Measurements from ENCODE around the gene GALNT9. TPM values are rescaled to one million over a fixed set of nuclear protein-coding genes. Genes with fewer than 3 reads are reported as not detected.

The GALNT9 gene
- total and polyA plus RNA-seq, 7 donors = 0.28 to 5.0 (median 2.8) TPM; not detected in 2

DNA sequence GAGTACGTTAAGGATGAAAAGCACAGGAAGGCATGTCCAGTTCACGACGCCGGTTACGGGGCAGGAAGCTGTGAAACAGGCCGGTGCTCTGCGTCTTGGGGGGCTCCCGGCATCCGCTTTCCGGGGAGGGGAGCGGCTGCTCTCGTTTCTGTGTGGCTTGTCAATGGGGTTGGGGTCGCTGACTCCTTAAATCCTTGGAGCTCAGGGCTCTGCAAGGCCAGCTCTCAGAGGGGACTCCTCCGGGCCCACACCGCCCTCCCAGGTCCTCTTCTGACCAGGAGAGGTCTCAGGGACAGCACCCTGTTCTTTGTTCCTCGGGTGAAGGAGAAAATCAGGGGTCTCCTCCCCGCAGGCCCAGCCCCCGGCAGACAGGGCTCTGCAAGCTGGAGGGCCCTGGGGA is 78.1 kb downstream of the GALNT9 start:
- no peak for DNase-seq
- Histone ChIP-seq H3K4me3 (no peak overlapping the region), H3K36me3 (no peaks in the 10 kb centered on the region), H3K9me3 (no peaks in the 10 kb centered on the region), H3K27me3 (no peaks in the 10 kb centered on the region), H3K27ac (no peak overlapping the region), H3K4me1 (no peaks in the 10 kb centered on the region)
- TF ChIP-seq POLR2AphosphoS5 (IDR thresholded peaks at IDR 0.05) = no peak
- no peak for TF ChIP-seq EP300 (IDR thresholded peaks at IDR 0.05)
- TF ChIP-seq POLR2A (IDR thresholded peaks at IDR 0.05) = no peak
- TF ChIP-seq, protein P1, sequence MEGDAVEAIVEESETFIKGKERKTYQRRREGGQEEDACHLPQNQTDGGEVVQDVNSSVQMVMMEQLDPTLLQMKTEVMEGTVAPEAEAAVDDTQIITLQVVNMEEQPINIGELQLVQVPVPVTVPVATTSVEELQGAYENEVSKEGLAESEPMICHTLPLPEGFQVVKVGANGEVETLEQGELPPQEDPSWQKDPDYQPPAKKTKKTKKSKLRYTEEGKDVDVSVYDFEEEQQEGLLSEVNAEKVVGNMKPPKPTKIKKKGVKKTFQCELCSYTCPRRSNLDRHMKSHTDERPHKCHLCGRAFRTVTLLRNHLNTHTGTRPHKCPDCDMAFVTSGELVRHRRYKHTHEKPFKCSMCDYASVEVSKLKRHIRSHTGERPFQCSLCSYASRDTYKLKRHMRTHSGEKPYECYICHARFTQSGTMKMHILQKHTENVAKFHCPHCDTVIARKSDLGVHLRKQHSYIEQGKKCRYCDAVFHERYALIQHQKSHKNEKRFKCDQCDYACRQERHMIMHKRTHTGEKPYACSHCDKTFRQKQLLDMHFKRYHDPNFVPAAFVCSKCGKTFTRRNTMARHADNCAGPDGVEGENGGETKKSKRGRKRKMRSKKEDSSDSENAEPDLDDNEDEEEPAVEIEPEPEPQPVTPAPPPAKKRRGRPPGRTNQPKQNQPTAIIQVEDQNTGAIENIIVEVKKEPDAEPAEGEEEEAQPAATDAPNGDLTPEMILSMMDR (IDR thresholded peaks at IDR 0.05) = no peak
- WGBS, 2 donors = 85 to 88% methylated on average over 18 of the region's 18 CpGs
- intact Hi-C loops (cut with DNase I) = no loop called here

DNA sequence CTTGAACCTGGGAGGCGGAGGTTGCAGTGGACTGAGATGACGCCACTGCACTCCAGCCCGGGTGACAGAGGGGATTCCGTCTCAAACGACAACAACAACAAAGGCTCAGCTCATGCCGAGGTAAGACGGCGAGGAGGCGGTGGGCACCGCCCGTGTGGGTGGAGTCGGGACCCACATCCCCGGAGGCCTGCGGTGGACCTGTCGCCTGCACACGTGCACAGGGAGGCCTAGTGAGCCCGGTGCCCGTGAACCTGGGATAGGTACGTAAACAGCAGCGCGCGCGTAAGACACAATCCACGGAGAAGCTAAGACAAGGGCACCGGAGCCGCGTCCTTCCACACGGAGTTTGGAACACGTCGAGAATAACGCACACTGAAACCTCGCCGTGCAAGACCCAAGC is 78.7 kb downstream of the GALNT9 start:
- Histone ChIP-seq H3K9me3 (no peaks in the 10 kb centered on the region), H3K4me1 (no peaks in the 10 kb centered on the region), H3K4me3 (no peak overlapping the region), H3K27ac (no peak overlapping the region), H3K27me3 (no peaks in the 10 kb centered on the region), H3K36me3 (no peaks in the 10 kb centered on the region)
- intact Hi-C loops (cut with DNase I) = no loop called here
- WGBS, 2 donors = 93 to 94% methylated on average over 33 of the region's 33 CpGs
- TF ChIP-seq EP300 (IDR thresholded peaks at IDR 0.05) (no peak), POLR2AphosphoS5 (IDR thresholded peaks at IDR 0.05) (no peak), POLR2A (IDR thresholded peaks at IDR 0.05) (no peak)
- TF ChIP-seq, protein P1 (IDR thresholded peaks at IDR 0.05) = no peak
- DNase-seq = no peak

DNA sequence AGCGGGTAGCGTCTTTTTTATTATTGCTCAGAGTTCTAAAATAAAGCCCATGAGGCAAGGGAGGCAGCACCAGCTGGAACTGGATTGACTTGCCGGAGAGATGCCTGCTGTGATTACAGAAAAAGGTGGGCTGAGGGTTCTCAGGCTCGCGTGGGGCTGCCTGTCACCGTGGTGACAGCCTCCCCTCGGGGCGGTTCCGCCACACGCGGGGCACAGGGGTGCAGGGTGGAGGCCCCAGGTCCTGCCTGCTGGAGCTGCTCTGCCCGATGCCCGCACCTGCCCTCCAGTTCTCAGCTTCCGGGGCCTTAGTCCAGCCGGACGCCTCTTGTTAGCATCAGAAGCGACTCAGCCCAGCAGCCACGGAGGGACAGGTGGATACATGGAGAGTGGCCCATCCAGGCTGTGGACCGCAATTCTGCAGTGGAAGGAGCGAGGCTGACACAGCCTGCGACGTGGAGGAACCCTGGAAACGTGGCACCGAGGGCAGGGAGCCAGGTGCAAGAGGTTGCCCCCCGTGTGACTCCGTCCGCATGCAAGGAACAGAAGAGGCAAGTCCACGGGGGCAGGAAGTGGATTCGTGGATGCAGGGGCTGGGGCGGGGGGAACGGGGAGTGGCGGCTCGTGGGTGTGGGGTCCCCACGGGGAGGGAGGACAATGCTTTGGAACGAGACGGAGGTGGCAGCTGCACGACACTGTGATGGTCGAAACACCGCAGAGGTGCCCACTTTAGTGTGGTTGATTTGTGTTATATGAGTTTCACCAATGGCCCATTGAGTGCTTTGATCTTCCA is 79.5 kb downstream of the GALNT9 start:
- Histone ChIP-seq H3K36me3 (no peaks in the 10 kb centered on the region), H3K4me1 (no peaks in the 10 kb centered on the region), H3K4me3 (no peak overlapping the region), H3K27ac (no peak overlapping the region), H3K27me3 (no peaks in the 10 kb centered on the region), H3K9me3 (no peaks in the 10 kb centered on the region)
- WGBS, 2 donors = 86 to 91% methylated on average over 39 of the region's 39 CpGs
- DNase-seq = no peak
- intact Hi-C loops (cut with DNase I) = no loop called here
- TF ChIP-seq, protein P1 (IDR thresholded peaks at IDR 0.05) = no peak
- no peak for TF ChIP-seq POLR2AphosphoS5 (IDR thresholded peaks at IDR 0.05)
- TF ChIP-seq EP300 (IDR thresholded peaks at IDR 0.05) = no peak
- no peak for TF ChIP-seq POLR2A (IDR thresholded peaks at IDR 0.05)

DNA sequence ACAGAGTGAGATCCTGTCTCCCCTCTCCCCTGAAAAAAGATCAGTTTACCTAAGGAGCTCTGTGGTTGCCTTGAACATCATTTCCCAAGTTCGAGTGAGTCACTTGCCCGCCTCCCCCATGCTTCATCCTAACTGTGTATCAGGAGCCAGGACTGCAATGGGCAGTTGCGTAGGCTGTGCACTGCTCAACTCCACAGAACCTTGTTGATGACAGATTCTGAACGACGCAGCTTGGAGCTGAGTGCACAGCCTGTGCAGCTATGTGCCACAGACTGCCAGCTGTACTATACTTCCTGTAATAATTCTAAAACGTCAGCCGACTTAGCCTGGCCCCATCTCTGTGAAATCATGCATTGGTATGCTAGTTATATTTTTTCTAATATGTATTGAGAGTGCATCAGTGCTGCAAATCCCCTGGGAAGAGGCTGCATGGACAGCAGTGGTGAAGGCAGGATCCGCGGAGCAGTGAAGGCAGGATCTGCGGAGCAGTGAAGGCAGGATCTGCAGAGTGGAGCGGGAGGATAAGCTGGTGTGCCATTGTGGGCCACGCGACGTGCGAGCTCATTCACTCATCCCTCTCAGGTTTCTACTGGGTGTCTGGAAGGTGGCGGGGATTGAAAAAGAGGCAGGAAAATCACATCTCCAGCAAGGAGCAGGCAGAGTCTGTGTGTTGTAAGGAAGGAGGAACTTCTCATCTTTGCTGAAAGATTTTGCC is 80.8 kb downstream of the GALNT9 start:
- intact Hi-C loops (cut with DNase I) = no loop called here
- Histone ChIP-seq H3K27me3 (no peaks in the 10 kb centered on the region), H3K36me3 (no peaks in the 10 kb centered on the region), H3K4me1 (no peaks in the 10 kb centered on the region), H3K27ac (no peak overlapping the region), H3K9me3 (no peaks in the 10 kb centered on the region), H3K4me3 (no peak overlapping the region)
- 68 to 78% methylated on average over 16 of the region's 16 CpGs for WGBS, 2 donors
- TF ChIP-seq, protein P1 (IDR thresholded peaks at IDR 0.05) = no peak
- TF ChIP-seq POLR2A (IDR thresholded peaks at IDR 0.05) = no peak
- no peak for TF ChIP-seq EP300 (IDR thresholded peaks at IDR 0.05)
- no peak for TF ChIP-seq POLR2AphosphoS5 (IDR thresholded peaks at IDR 0.05)
- no peak for DNase-seq

Measured in sigmoid colon (tissue), 7 donors.